GM12878 (cell line): Measurements from ENCODE around the gene TRMT44. TPM values are rescaled to one million over a fixed set of nuclear protein-coding genes. Genes with fewer than 3 reads are reported as not detected.
A peak's percentile ranks its signal among the peaks of the same experiment; 100 is the strongest.

Source experiments
- CREB1 ChIP-seq: IDR thresholded peaks from 2 replicates; pipeline ENCODE4 v1.6.1; 2012; ENCODE audit warnings: low read depth, mild to moderate bottlenecking, inconsistent platforms
- CREM ChIP-seq: IDR thresholded peaks from 2 replicates; pipeline ENCODE4 v1.6.1; 2014; ENCODE audit warnings: antibody characterized with exemption, low read depth
- EGR1 ChIP-seq, 2 experiments: IDR thresholded peaks; 1 replicate in 1 of 2; 2 replicates in 1 of 2; pipeline ENCODE4 v1.6.1; 2011 to 2012; ENCODE audit warnings: low read depth in 2 of 2, low read length in 2 of 2, borderline replicate concordance in 1 of 2, mild to moderate bottlenecking in 1 of 2, moderate library complexity in 1 of 2
- ETV6 ChIP-seq, 2 experiments: fragments of 450-650 bp in 1 of 2; IDR thresholded peaks in 1 of 2; conservative IDR thresholded peaks in 1 of 2; 2 replicates each; pipeline ENCODE4 v1.6.1; 2014; ENCODE audit warnings: antibody characterized with exemption in 1 of 2, borderline replicate concordance in 1 of 2, low read depth in 1 of 2, mild to moderate bottlenecking in 1 of 2, moderate library complexity in 1 of 2
- GATAD2B ChIP-seq: fragments of 450-650 bp; conservative IDR thresholded peaks from 2 replicates; pipeline ENCODE4 v1.6.1; 2017; ENCODE audit warnings: low read depth, mild to moderate bottlenecking, moderate library complexity
- HDAC6 ChIP-seq: fragments of 200-600 bp; sonication (generic); IDR thresholded peaks from one replicate; pipeline ENCODE4 v1.8.0; 2017; ENCODE audit warnings: antibody characterized with exemption; ENCODE audit not compliant: unreplicated experiment
- IKZF1 ChIP-seq: fragments of 450-650 bp; conservative IDR thresholded peaks from 2 replicates; pipeline ENCODE4 v1.6.1; 2017; ENCODE audit warnings: antibody characterized with exemption, mild to moderate bottlenecking
- IKZF2 ChIP-seq, 2 experiments: fragments of 450-650 bp; IDR thresholded peaks; 2 replicates each; pipeline ENCODE4 v1.6.1; 2017; ENCODE audit warnings: mild to moderate bottlenecking in 2 of 2, moderate library complexity in 2 of 2
- IRF5 ChIP-seq: fragments of 450-650 bp; IDR thresholded peaks from 2 replicates; pipeline ENCODE4 v1.6.1; 2017; ENCODE audit warnings: borderline replicate concordance
- POLR2AphosphoS2 ChIP-seq: IDR thresholded peaks from 2 replicates; pipeline ENCODE4 v1.6.1; 2011; ENCODE audit warnings: low read depth, mild to moderate bottlenecking, low read length, improper control_type of control experiment, moderate library complexity
- RCOR1 ChIP-seq: conservative IDR thresholded peaks from 2 replicates; pipeline ENCODE4 v1.6.1; 2012; ENCODE audit warnings: low read depth, low read length, improper control_type of control experiment
- SPI1 ChIP-seq: IDR thresholded peaks from 2 replicates; pipeline ENCODE4 v1.6.1; 2011; ENCODE audit warnings: low read depth, mild to moderate bottlenecking, low read length, moderate library complexity, borderline replicate concordance; ENCODE audit not compliant: insufficient read depth
- STAT3 ChIP-seq: IDR thresholded peaks from 2 replicates; pipeline ENCODE4 v1.6.1; 2011; ENCODE audit warnings: low read depth, low read length, improper control_type of control experiment
- ZBED1 ChIP-seq: IDR thresholded peaks from 2 replicates; pipeline ENCODE4 v1.6.1; 2016; ENCODE audit warnings: borderline replicate concordance
- ZNF207 ChIP-seq: fragments of 450-650 bp; IDR thresholded peaks from 2 replicates; pipeline ENCODE4 v1.6.1; 2014; ENCODE audit warnings: antibody characterized with exemption, mild to moderate bottlenecking, borderline replicate concordance
- polyA plus RNA-seq, 11 experiments: library from polyadenylated mRNA; depleted of rRNA in 4 of 11; unstranded in 6 of 11; stranded (reverse) in 5 of 11; fragments of >200 nt; fragmentation: Nextera tagmentation in 4 of 11; fragmentation: Illumina TruSeq in 1 of 11; extraction: Ambion mirVana in 4 of 11; extraction: Trizol in 1 of 11; gene quantifications; 1 replicate in 1 of 11; 2 replicates in 10 of 11; pipeline versions ENCODE4 v1.2.1 to v1.2.3, GENCODE V29; 2011 to 2016; ENCODE audit warnings: inconsistent platforms in 2 of 11, missing spikeins in 2 of 11, low read depth in 1 of 11
- total RNA-seq, 4 experiments: library from RNA; depleted of rRNA in 3 of 4; stranded (reverse); fragments of >200 nt in 3 of 4; fragmentation: Illumina TruSeq in 1 of 4; extraction: Trizol in 1 of 4; gene quantifications; 2 replicates each; pipeline versions ENCODE4 v1.2.1 to v1.2.3, GENCODE V29; 2013 to 2021
- TF ChIP-seq, protein P1 (sequence below): fragments of 450-650 bp; IDR thresholded peaks from 2 replicates; pipeline ENCODE4 v1.6.1; 2018; ENCODE audit warnings: mild to moderate bottlenecking, low read depth, moderate library complexity; ENCODE audit not compliant: partially characterized antibody
- TF ChIP-seq, protein P2 (sequence below): fragments of 450-650 bp; formaldehyde crosslinking; IDR thresholded peaks from 2 replicates; pipeline ENCODE4 v1.4.0; 2020; ENCODE audit warnings: mild to moderate bottlenecking, moderate library complexity
- TF ChIP-seq, protein P3 (sequence below): IDR thresholded peaks from 2 replicates; pipeline ENCODE4 v1.6.1; 2011; ENCODE audit warnings: borderline replicate concordance, low read depth, mild to moderate bottlenecking, moderate library complexity, mixed read lengths, low read length; ENCODE audit not compliant: insufficient read depth; ENCODE audit errors: extremely low read length
- TF ChIP-seq, protein P4 (sequence below): IDR thresholded peaks from 2 replicates; pipeline ENCODE4 v1.6.1; 2011; ENCODE audit warnings: low read depth, mild to moderate bottlenecking, low read length, moderate library complexity, borderline replicate concordance; ENCODE audit errors: extremely low read depth

Gene TRMT44
- total and polyA plus RNA-seq, 10 of the 15 experiments (the other 5 are each of a cell fraction or from before 2014, with no cell fraction given) = 1.3 to 18.5 (median 10.1) TPM

DNA sequence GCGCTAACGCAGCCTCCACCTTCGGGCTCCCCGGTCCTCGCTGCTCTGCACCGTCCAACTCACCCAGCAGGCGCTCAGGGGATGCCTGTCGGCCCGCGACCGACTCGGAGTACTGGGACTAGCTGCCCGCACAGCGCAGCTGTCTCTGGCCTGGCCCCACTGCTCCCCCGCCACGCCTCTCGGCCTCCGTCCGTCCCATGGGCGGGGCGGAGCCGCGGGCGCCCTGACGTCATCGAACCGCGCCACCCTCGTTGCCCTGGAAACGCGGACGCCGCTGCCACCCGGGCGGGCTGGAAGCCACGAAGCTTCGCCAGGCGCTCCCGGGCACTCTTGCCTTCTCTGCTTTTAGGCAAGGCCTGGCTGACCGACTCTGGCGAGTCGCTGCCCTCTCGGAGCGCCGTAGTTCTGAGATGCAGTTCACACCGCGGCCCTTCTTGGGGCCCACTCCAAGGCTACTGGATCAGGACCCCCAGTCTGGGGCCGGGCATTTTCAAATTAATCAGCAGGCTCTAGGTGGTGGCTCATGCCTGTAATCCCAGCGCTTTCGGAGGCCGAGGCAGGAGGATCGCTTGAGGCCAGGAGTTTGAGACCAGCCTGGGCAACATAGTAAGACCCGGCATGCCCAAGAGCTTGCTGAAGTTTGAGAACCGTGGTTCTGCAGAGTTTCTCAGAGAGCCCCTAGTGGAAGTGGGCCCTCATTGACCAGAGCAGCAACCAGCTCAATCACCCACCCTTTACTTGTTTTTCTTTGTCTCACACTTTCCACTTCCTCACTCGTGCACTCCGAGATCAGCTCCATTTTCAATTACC, 12.1 kb upstream of the TRMT44 start (continued):
- TF ChIP-seq, protein P1, sequence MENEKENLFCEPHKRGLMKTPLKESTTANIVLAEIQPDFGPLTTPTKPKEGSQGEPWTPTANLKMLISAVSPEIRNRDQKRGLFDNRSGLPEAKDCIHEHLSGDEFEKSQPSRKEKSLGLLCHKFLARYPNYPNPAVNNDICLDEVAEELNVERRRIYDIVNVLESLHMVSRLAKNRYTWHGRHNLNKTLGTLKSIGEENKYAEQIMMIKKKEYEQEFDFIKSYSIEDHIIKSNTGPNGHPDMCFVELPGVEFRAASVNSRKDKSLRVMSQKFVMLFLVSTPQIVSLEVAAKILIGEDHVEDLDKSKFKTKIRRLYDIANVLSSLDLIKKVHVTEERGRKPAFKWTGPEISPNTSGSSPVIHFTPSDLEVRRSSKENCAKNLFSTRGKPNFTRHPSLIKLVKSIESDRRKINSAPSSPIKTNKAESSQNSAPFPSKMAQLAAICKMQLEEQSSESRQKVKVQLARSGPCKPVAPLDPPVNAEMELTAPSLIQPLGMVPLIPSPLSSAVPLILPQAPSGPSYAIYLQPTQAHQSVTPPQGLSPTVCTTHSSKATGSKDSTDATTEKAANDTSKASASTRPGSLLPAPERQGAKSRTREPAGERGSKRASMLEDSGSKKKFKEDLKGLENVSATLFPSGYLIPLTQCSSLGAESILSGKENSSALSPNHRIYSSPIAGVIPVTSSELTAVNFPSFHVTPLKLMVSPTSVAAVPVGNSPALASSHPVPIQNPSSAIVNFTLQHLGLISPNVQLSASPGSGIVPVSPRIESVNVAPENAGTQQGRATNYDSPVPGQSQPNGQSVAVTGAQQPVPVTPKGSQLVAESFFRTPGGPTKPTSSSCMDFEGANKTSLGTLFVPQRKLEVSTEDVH = no peak
- TF ChIP-seq ZBED1 = no peak
- no peak for TF ChIP-seq IRF5
- TF ChIP-seq ETV6 (conservative IDR thresholded peaks at IDR 0.05 in 1 of 2, IDR thresholded peaks at IDR 0.05 in 1 of 2; ENCODE audit: borderline replicate concordance in 1 of 2, low read depth in 1 of 2) = no peak
- TF ChIP-seq EGR1 (IDR thresholded peaks at IDR 0.05; ENCODE audit: borderline replicate concordance in 1 of 2, low read depth in 2 of 2, low read length in 2 of 2) = peak in 1 of 2 experiments; percentile 4; a peak in 1 of 3 replicates
- no peak for TF ChIP-seq SPI1
- no peak for TF ChIP-seq IKZF2 (IDR thresholded peaks at IDR 0.05)
- TF ChIP-seq CREB1 = peak; percentile 98
- TF ChIP-seq CREM = peak; percentile 99
- peak; percentile 87 for TF ChIP-seq POLR2AphosphoS2
- no peak for TF ChIP-seq RCOR1
- TF ChIP-seq GATAD2B = no peak; the same call in 1 of the 2 replicates
- TF ChIP-seq, protein P2, sequence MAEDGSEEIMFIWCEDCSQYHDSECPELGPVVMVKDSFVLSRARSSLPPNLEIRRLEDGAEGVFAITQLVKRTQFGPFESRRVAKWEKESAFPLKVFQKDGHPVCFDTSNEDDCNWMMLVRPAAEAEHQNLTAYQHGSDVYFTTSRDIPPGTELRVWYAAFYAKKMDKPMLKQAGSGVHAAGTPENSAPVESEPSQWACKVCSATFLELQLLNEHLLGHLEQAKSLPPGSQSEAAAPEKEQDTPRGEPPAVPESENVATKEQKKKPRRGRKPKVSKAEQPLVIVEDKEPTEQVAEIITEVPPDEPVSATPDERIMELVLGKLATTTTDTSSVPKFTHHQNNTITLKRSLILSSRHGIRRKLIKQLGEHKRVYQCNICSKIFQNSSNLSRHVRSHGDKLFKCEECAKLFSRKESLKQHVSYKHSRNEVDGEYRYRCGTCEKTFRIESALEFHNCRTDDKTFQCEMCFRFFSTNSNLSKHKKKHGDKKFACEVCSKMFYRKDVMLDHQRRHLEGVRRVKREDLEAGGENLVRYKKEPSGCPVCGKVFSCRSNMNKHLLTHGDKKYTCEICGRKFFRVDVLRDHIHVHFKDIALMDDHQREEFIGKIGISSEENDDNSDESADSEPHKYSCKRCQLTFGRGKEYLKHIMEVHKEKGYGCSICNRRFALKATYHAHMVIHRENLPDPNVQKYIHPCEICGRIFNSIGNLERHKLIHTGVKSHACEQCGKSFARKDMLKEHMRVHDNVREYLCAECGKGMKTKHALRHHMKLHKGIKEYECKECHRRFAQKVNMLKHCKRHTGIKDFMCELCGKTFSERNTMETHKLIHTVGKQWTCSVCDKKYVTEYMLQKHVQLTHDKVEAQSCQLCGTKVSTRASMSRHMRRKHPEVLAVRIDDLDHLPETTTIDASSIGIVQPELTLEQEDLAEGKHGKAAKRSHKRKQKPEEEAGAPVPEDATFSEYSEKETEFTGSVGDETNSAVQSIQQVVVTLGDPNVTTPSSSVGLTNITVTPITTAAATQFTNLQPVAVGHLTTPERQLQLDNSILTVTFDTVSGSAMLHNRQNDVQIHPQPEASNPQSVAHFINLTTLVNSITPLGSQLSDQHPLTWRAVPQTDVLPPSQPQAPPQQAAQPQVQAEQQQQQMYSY (CRISPR knock-in tag) = no peak
- TF ChIP-seq, protein P3, sequence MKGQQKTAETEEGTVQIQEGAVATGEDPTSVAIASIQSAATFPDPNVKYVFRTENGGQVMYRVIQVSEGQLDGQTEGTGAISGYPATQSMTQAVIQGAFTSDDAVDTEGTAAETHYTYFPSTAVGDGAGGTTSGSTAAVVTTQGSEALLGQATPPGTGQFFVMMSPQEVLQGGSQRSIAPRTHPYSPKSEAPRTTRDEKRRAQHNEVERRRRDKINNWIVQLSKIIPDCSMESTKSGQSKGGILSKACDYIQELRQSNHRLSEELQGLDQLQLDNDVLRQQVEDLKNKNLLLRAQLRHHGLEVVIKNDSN = no peak
- TF ChIP-seq, protein P4, sequence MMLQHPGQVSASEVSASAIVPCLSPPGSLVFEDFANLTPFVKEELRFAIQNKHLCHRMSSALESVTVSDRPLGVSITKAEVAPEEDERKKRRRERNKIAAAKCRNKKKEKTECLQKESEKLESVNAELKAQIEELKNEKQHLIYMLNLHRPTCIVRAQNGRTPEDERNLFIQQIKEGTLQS = peak; percentile 87
- TF ChIP-seq ZNF207 = peak; percentile 63; the same call in 1 of the 2 replicates
- peak; percentile 70 for TF ChIP-seq IKZF1
- TF ChIP-seq STAT3 = no peak
- no peak for TF ChIP-seq HDAC6
